IPS-NIHi7 (cell line): ENCODE measurements around the gene XK.

Experiments used
- DNase-seq: peaks from one replicate; pipeline ENCODE4 v3.0.0; 2012; ENCODE audit warnings: mixed read lengths; ENCODE audit errors: extremely low spot score

XK gene

DNA sequence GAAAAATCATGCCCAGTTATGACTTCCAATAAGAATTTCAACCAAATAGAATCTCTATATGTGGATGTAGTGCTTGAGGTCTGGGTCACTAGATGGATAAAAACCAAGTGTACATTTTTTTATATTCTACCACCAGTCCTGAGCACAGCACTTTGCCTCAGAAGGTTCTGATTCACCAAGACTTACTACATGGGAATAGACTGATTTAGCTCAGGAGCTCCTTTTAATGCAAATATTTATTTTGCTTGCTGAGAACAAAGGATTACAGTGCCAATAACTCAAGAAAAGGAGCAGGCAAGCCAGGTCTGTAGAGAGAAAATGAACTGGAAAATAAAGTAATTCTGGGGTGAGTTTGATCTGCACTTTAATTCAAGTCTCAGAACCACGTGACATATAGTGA, 6.4 kb upstream of the XK start:
- DNase-seq = no peak

GRCh38 chrX:37679888-37680287, 5.7 kb upstream of the XK start:
- DNase-seq = no peak

- DNase-seq = no peak
Measured at GRCh38 chrX:37684426-37684825, 1.2 kb upstream of the XK start.

GRCh38 chrX:37684973-37685372, 618 bp upstream of the XK start:
- DNase-seq = no peak

DNA sequence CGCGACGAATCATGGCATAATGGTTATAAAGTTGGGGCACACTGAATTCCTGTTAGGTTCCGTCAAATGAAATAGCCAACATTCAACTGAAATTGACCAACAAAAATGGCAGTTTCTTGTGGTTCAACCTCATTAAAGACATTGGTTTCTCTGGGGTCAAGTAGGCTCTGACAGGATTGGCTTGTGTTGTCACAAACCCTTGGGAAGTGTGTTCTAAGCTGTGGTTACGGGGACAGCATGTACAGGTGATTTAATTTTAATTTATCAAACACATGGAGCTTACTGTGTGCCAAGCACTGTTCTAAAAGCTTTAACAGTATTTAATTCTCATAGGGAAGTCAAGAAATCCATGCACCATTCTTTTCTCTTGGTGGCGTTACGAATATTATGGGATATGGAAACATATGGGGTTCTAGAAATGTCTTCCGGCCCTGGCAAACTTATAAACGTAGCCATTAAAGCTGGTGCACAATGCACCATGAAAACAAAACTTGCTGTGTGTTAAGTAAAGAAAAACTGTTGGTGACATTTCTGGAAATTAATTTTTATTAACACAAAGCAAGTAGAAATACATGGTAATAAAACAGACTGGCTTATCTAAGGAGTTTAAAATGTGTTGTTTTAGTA, 891 bp downstream of the XK start:
- no peak for DNase-seq

GRCh38 chrX:37686996-37687395, 1.4 kb downstream of the XK start:
- no peak for DNase-seq

DNA sequence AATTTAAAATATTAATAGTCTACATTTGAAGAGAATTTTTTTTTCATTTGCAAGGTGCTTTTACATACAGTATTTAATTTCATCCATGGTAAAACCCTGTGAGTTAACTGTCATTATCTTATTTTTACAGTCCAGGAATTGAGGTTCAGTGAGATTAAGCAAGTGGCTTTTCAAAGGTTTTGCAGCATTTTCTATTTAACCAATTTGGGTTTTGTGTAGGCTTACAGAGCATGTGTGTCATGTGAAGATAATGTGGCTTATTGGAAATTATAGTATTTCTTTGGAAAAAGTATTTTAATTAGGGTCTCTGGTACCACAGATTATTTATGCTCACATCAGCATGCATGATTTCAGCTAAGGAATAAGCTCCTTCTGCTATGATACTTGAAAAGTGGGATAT, 4.5 kb downstream of the XK start:
- no peak for DNase-seq

DNA sequence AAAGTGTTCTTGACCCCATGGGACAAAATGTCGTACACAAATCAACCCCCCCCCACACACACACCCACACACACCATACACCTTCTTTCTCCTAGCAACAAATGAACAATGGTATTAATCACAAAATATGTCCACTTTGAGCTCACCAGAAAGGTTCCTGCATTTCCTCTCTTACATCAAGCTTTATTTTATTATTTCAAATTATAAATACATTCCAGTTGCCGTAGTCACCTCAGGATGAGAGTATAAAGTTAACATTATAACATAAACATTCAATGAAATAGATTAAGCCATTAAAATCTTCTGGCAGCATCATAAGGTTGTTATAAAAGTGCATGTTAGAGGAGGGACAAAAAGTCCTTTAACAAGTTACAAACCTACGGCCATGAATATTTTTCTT, 7.3 kb downstream of the XK start:
- DNase-seq = no peak

- DNase-seq = no peak
Measured at GRCh38 chrX:37697169-37697760, 11.7 kb downstream of the XK start.

DNA sequence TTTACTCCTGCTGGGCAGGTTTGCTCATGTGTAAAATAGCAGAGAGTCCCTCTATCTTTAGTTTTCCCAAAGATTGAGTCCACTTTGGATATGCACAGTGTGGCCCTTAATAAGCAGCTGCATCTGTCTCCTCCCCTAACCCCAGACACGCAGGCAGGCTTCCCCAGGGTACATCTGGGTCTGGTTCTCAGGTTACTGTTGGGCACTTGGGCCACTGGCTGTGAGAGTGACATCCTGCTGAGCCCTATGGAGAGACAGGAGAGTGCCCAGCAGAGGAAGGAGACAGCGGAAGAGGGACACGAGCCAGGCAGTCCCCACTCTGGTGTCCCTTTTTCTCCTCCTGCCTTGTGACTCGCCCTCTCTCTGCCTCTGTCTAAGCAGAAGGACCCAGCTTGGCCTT, 16.0 kb downstream of the XK start:
- peak; percentile 30 for DNase-seq

- no peak for DNase-seq
Measured at GRCh38 chrX:37711991-37712390, 26.4 kb downstream of the XK start.

DNA sequence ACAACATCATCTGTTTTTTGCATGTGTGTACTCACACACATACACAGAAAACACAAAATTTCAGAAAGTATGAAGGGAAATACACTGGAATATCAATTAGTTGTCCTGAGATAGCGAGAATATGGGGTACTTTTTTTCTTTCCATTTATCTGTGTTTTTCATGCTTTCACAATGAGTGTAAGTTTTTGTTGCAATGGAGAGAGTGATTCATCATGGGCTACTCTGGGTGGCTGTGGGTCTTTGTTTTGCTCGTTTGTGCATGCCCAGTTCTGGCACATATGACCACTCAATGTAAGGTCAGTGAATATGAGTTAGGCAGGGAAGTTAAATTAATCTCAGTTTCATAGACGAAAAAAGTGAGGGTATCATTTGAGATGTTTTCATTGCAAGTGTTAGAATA, 26.9 kb downstream of the XK start:
- no peak for DNase-seq

DNA sequence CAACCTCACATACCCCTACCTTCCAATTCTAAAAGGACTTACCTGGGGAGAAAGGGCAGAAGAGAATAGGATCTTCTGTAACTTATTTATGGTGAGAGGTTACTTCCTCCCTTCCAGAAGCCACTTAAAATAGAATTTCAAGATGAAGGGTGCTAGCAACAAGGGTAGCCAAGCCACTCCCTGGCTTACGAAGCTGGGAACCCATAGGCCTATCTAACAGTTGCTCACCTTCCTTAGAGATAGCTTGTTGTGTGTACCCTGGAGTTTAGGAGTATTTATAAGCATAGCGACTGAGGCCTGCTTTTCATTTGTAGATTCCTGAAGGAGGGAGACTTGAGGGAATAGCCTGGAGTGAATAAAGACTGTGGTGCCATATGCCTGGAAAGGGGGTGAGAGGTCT, 28.9 kb downstream of the XK start:
- no peak for DNase-seq

- no peak for DNase-seq
Measured at GRCh38 chrX:37716602-37717001, 31.0 kb downstream of the XK start.

GRCh38 chrX:37717708-37718107, 32.1 kb downstream of the XK start:
- no peak for DNase-seq

GRCh38 chrX:37722595-37722994, 37.0 kb downstream of the XK start:
- DNase-seq = no peak

DNA sequence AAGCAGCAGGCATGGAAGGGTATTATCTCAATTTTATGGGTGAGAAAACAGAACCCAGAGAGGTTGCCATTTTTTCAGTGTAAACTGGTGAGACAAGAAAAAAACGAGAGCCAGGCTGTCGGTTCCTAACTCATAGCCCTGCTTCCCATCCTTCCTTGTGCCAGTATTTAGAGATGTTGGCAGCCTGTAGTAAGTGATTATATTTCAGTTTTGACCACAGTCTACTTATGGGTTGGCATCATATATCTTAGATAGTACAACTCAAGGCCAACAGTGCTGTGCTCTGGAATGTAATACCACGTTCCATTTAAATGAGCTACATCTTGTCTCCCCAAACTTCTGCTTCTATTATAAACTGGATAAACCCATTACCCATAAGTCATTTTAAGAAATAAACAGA, 40.8 kb downstream of the XK start:
- no peak for DNase-seq

DNA sequence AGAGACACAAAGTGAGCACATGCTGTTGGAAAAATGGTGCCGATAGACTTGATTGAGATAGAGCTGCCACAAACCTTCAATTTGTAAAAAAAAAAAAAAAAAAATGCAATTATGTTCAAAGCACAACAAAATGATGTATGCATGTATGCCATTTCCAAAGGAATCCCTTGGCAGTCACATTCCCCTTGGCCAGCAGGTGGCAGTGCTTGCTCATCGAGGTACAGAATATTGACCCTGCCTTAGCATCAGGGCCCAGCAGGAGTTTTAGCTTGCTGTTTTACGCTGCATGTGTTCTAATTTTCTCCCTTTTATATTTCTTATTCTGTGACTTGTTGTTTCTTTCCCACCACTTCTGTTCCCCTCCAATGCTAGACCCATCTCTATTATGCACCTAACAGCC, 59.8 kb downstream of the XK start:
- DNase-seq = peak; percentile 82

- DNase-seq = no peak
Measured at GRCh38 chrX:37745835-37746217, 60.2 kb downstream of the XK start.

DNA sequence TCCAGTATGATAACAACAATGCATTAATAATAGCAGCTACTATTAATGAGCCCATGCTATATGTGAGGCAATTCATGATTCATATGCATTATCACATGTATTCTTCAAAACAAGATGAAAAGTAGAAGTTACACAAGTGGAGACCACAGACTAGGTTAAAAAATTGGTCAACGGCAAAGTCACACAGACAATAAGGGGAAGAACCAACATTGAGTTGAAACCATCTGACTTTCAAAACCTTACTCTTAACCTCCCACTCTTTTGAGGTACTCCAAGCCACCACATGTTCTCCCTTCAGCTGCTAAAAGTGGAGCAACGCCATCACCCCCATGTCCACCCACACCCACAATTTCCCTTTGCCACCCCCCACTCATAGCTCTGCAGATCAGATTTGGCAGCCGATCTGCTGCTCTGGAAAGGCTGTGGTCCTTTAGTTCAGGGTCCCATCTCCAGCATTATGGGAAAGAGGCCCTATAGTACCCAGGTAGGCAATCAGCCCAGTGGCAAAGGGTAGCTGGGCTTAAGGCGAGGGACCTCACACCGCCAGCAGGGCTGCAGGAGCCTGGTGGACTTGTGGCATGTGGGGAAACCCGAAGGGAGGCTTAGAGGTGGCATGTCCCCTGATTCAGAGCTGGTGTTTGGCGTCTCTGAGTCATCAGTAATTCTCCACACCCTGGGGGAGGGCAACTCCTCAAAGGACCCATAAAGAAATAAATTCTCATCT, 60.8 kb downstream of the XK start:
- DNase-seq = no peak

DNA sequence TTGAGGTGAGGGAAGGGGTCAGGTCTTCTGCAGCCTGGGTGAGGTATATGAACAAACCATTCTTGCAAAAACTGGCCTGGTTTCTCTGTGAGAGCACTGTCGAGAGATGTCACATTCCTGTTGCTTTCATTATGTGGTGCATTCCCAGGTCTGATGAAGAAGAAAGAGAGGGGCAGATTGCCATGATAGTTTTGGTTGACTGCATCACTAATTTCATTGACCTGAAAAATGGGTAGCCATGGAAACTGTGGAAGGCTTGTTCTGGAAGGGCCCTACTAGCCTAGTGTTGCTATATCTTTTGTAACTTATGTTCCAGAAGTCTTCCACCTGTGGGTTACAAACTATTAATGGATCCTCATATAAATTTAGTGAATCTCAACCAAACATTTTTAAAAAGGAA, 61.4 kb downstream of the XK start:
- DNase-seq = no peak

DNA sequence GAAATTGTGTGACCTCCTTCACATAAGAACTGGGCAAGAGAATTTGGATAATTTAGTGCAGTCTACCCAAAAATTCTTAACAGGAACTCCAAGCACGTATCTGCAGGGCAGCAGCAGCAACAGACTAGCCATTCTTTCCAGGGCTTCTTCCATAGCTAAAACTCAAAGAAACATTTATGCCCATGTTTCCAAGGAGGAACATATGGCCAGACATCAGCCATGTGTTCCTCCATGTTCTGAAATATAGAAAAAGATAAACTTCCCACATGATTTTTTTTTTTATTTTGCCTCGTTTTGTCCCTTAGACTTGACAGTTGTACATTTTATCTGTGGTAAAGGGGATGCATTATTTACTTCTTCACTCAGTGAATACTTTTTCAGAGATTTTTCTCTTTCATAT, 66.7 kb downstream of the XK start:
- DNase-seq = no peak

DNA sequence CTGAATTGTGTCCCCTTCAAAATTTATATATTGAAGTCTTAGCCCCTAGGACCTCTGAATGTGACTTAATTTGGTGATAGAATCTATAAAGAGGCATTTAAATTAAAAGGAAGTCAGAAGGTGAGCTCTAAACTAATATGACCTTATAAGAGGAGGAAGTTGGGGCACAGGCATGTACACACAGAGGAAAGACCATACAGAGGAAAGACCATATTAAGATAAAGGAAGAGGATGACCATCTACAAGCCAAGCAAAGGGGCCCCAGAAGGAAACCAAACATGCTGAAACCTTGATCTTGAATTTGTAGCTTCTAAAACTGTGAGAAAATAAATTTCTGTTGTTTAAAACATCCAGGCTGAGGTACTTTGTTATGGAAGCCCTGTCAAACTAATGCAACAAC, 67.3 kb downstream of the XK start:
- DNase-seq = no peak

GRCh38 chrX:37753384-37753783, 67.8 kb downstream of the XK start:
- no peak for DNase-seq
